K562 (cell line): Measurements from ENCODE around the gene CREB3L4. TPM values are rescaled to one million over a fixed set of nuclear protein-coding genes. Genes with fewer than 3 reads are reported as not detected.

Source experiments
- ATAC-seq: fragments of 200-7000 bp; cut with Tn5 transposase; 3 replicates; pipeline ENCODE4 v1.9.1; 2020; ENCODE audit warnings: moderate library complexity
- BruUV-seq: library from RNA; stranded (reverse); fragments of 400-500 nt; replicated peaks from 2 replicates; lab custom pipeline; 2021; lab: Mats Ljungman, UMichigan
- CTCF ChIA-PET: fragments of 300-600 bp; formaldehyde crosslinking; extraction: SDS; loops from one replicate; lab custom pipeline; 2021; ENCODE audit warnings: low intra/inter-chr PET ratio; lab: Yijun Ruan, JAX
- POLR2A ChIA-PET: fragments of 300-600, 350-650 bp; sonication (Branson Sonifier 250); formaldehyde crosslinking; extraction: SDS; loops from one replicate; lab custom pipeline; 2021; ENCODE audit warnings: antibody characterized with exemption, inconsistent platforms; lab: Yijun Ruan, JAX
- DNase-seq, 4 experiments: peaks; one replicate each; pipeline versions ENCODE4 v3.0.0 to v3.0.0-alpha.2; 2011 to 2018; ENCODE audit warnings: low spot score in 3 of 4, mixed read lengths in 3 of 4; ENCODE audit errors: extremely low read depth in 1 of 4
- FAIRE-seq: peaks from 2 replicates; lab custom pipeline; 2011; peaks lifted over from hg19 to GRCh38; lab: Jason Lieb, UNC
- H2AFZ ChIP-seq: 2 replicates; pipeline ENCODE4 v1.6.0; 2011; ENCODE audit warnings: low read depth, low read length, control low read depth, inconsistent platforms
- H3K27ac ChIP-seq: fragments of 200-600 bp; 3 replicates; pipeline ENCODE4 v1.8.0; 2011; ENCODE audit warnings: low read depth, mild to moderate bottlenecking, control low read depth, inconsistent platforms, low read length, moderate library complexity, mixed read lengths; ENCODE audit errors: extremely low read depth
- H3K27me3 ChIP-seq, 2 experiments: fragments of 300-600 bp in 1 of 2; 2 replicates in 1 of 2; 3 replicates in 1 of 2; pipeline versions ENCODE4 v1.6.0 to v1.8.0; 2011; ENCODE audit warnings: inconsistent platforms in 2 of 2, low read length in 2 of 2, mild to moderate bottlenecking in 1 of 2, mixed read lengths in 1 of 2, moderate library complexity in 1 of 2; ENCODE audit not compliant: control insufficient read depth in 2 of 2, insufficient read depth in 2 of 2
- H3K36me3 ChIP-seq: fragments of 300-600 bp; 3 replicates; pipeline ENCODE4 v1.8.0; 2011; ENCODE audit warnings: mild to moderate bottlenecking, low read length, inconsistent platforms; ENCODE audit not compliant: control insufficient read depth, insufficient read depth
- H3K4me1 ChIP-seq, 2 experiments: fragments of 200-600 bp in 1 of 2; replicated peaks in 1 of 2; 2 replicates in 1 of 2; 3 replicates in 1 of 2; pipeline versions ENCODE4 v1.5.1 to v1.8.0; 2011; ENCODE audit warnings: inconsistent platforms in 2 of 2, low read length in 2 of 2, mild to moderate bottlenecking in 1 of 2, mixed read lengths in 1 of 2, moderate library complexity in 1 of 2; ENCODE audit not compliant: control insufficient read depth in 2 of 2, insufficient read depth in 2 of 2
- H3K4me2 ChIP-seq: 2 replicates; pipeline ENCODE4 v1.6.1; 2011; ENCODE audit warnings: low read length, control low read depth, inconsistent platforms, mixed read lengths; ENCODE audit not compliant: insufficient read depth
- H3K4me3 ChIP-seq: fragments of 200-600 bp; sonication (generic), shearing (Covaris generic); 2 replicates; pipeline ENCODE4 v1.5.1; 2016; ENCODE audit warnings: control low read depth, inconsistent platforms
- H3K79me2 ChIP-seq: fragments of 200-600 bp; 3 replicates; pipeline ENCODE4 v1.8.0; 2011; ENCODE audit warnings: low read length, inconsistent platforms; ENCODE audit not compliant: control insufficient read depth, insufficient read depth
- H3K9ac ChIP-seq, 2 experiments: 2 replicates each; pipeline versions ENCODE4 v1.6.0 to v1.6.1; 2011; ENCODE audit warnings: low read depth in 2 of 2, low read length in 2 of 2, control low read depth in 1 of 2, inconsistent platforms in 1 of 2, mild to moderate bottlenecking in 1 of 2, mixed read lengths in 1 of 2; ENCODE audit not compliant: insufficient read depth in 1 of 2
- H3K9me1 ChIP-seq: one replicate; pipeline ENCODE4 v1.6.0; 2011; ENCODE audit warnings: inconsistent platforms, mild to moderate bottlenecking, low read length, moderate library complexity; ENCODE audit not compliant: control insufficient read depth, insufficient read depth
- H3K9me3 ChIP-seq: replicated peaks from 2 replicates; pipeline ENCODE4 v1.5.1; 2011; ENCODE audit warnings: low read depth, low read length, inconsistent platforms; ENCODE audit not compliant: control insufficient read depth, insufficient read depth
- H4K20me1 ChIP-seq: replicated peaks from 2 replicates; pipeline ENCODE4 v1.6.1; 2011; ENCODE audit warnings: low read length, inconsistent platforms, mixed read lengths; ENCODE audit not compliant: control insufficient read depth, insufficient read depth
- ARNT ChIP-seq, 2 experiments: fragments of 450-650 bp; IDR thresholded peaks; 2 replicates each; pipeline ENCODE4 v1.6.1; 2016; ENCODE audit warnings: mild to moderate bottlenecking in 1 of 2
- CBFA2T3 ChIP-seq: fragments of 450-650 bp; IDR thresholded peaks from 2 replicates; pipeline ENCODE4 v1.6.1; 2017
- HDAC3 ChIP-seq: fragments of 450-650 bp; IDR thresholded peaks from 2 replicates; pipeline ENCODE4 v1.6.1; 2018; ENCODE audit warnings: borderline replicate concordance, mild to moderate bottlenecking, moderate library complexity; ENCODE audit not compliant: partially characterized antibody
- KLF1 ChIP-seq: fragments of 450-650 bp; IDR thresholded peaks from 2 replicates; pipeline ENCODE4 v1.6.1; 2016; ENCODE audit warnings: missing genetic modification characterization, missing compliant biosample characterization
- MNT ChIP-seq, 2 experiments: fragments of 450-650 bp; conservative IDR thresholded peaks; 2 replicates each; pipeline ENCODE4 v1.6.1; 2017; ENCODE audit warnings: mild to moderate bottlenecking in 2 of 2, moderate library complexity in 2 of 2
- RHOXF2B ChIP-seq: fragments of 250-450 bp; sonication (Bioruptor Pico); conservative IDR thresholded peaks from 2 replicates; pipeline ENCODE4 v1.5.1; 2021
- WGBS: fragments of 100-300 bp; shearing (Covaris generic); methylation state at CpG from one replicate; pipeline ENCODE4 v1.1.6; 2016; ENCODE audit warnings: low coverage, mixed read lengths; ENCODE audit not compliant: insufficient coverage; ENCODE audit errors: missing lambda C conversion rate; 5-methylcytosine and 5-hydroxymethylcytosine counted together
- in situ Hi-C: fragments of 300-500 bp; cut with MboI; formaldehyde crosslinking; loops from 4 replicates; pipeline ENCODE4 v1.15.0; 2018; ENCODE audit warnings: inconsistent platforms, mixed read lengths
- intact Hi-C: fragments of 100-400 bp; cut with micrococcal nuclease; formaldehyde crosslinking; loops from 2 replicates; pipeline ENCODE4 v1.14.2; 2022
- polyA plus RNA-seq, 8 experiments: library from polyadenylated mRNA; depleted of rRNA in 4 of 8; stranded (reverse) in 5 of 8; unstranded in 3 of 8; fragments of >200 nt; fragmentation: Nextera tagmentation in 2 of 8; fragmentation: Illumina TruSeq in 1 of 8; extraction: Ambion mirVana in 2 of 8; extraction: Trizol in 1 of 8; gene quantifications; 2 replicates each; pipeline versions ENCODE4 v1.2.1 to v1.2.3, GENCODE V29; 2011 to 2014; ENCODE audit warnings: inconsistent platforms in 1 of 8, missing spikeins in 1 of 8
- total RNA-seq, 7 experiments: library from RNA; depleted of rRNA in 6 of 7; stranded (reverse); fragments of >200 nt in 6 of 7; fragmentation: Illumina TruSeq in 2 of 7; extraction: Trizol in 2 of 7; gene quantifications; 2 replicates each; pipeline versions ENCODE4 v1.2.1 to v1.2.3, GENCODE V29; 2011 to 2021; ENCODE audit warnings: low replicate concordance in 1 of 7
- TF ChIP-seq, protein P1 (sequence below), 2 experiments: fragments of 200-800 bp in 1 of 2; sonication (Bioruptor generic) in 1 of 2; sonication (generic) in 1 of 2; formaldehyde crosslinking in 1 of 2; IDR thresholded peaks in 1 of 2; conservative IDR thresholded peaks in 1 of 2; 2 replicates each; pipeline versions ENCODE4 v1.5.0 to v1.6.1; 2016 to 2020; ENCODE audit warnings: missing compliant biosample characterization in 1 of 2, missing genetic modification characterization in 1 of 2, missing genetic modification reagents in 1 of 2
- TF ChIP-seq, protein P2 (sequence below): fragments of 450-650 bp; formaldehyde crosslinking; IDR thresholded peaks from 2 replicates; pipeline ENCODE4 v1.4.0; 2020; ENCODE audit warnings: mild to moderate bottlenecking, moderate library complexity

Gene CREB3L4
- total and polyA plus RNA-seq, 9 of the 15 experiments (the other 6 are each of a cell fraction or from before 2014, with no cell fraction given) = 9.9 to 18.6 (median 13.9) TPM

DNA sequence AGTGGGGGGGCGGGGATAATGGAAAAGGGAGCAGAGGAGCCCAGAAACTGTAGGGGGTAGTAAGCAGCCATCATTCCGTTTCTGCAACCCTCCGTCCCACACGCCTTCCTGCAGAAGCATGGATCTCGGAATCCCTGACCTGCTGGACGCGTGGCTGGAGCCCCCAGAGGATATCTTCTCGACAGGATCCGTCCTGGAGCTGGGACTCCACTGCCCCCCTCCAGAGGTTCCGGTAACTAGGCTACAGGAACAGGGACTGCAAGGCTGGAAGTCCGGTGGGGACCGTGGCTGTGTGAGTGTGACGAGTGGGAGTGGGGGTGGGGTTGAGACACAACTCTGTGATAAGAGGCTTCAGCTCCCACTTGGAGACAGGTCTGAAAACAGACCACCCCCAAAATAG, 706 bp downstream of the CREB3L4 start (continued):
- TF ChIP-seq, protein P1, sequence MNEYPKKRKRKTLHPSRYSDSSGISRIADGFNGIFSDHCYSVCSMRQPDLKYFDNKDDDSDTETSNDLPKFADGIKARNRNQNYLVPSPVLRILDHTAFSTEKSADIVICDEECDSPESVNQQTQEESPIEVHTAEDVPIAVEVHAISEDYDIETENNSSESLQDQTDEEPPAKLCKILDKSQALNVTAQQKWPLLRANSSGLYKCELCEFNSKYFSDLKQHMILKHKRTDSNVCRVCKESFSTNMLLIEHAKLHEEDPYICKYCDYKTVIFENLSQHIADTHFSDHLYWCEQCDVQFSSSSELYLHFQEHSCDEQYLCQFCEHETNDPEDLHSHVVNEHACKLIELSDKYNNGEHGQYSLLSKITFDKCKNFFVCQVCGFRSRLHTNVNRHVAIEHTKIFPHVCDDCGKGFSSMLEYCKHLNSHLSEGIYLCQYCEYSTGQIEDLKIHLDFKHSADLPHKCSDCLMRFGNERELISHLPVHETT (CRISPR knock-in tag; conservative IDR thresholded peaks at IDR 0.05 in 1 of 2, IDR thresholded peaks at IDR 0.05 in 1 of 2) = 0 out of 4 replicates have a peak, but pooled peaks of 1 of the 2 experiments have one; percentile 29

GRCh38 chr1:153968972-153969371, 1.3 kb downstream of the CREB3L4 start:
- no peak for ATAC-seq
- WGBS = 79% methylated on average over 2 of the region's 2 CpGs

More at GRCh38 chr1:153968972-153969371, 1.3 kb downstream of the CREB3L4 start:
- ChIA-PET POLR2A (interaction anchor here (0.7 to 4.8 kb wide), 5 partner anchors 8 to 76 kb away, joined by 3 to 84 read pairs (median 9); partner anchors contain the start of genes JTB and RPS27), CTCF (no interaction called here)
- Histone ChIP-seq H3K79me2 (peaks cover 31% of the 10 kb centered on the region), H3K9me1 (no peaks in the 10 kb centered on the region), H3K27me3 (no peaks in the 10 kb centered on the region), H3K9me3 (no peaks in the 10 kb centered on the region), H3K4me2 (peak overlapping the region; percentile 87), H2AFZ (no peak overlapping the region), H3K36me3 (peaks cover 10% of the 10 kb centered on the region; the same call in 2 of the 3 replicates), H3K9ac (peak overlapping the region; percentile 41 to 89; a peak in 3 of 4 replicates), H3K4me1 (peaks cover 7 to 13% of the 10 kb centered on the region in 2 experiments; a peak in 4 of 5 replicates), H3K27ac (no peak overlapping the region), H4K20me1 (no peaks in the 10 kb centered on the region), H3K4me3 (peak overlapping the region; percentile 51; the same call in 1 of the 2 replicates)
- no peak for TF ChIP-seq CBFA2T3
- TF ChIP-seq RHOXF2B = no peak
- TF ChIP-seq, protein P2, sequence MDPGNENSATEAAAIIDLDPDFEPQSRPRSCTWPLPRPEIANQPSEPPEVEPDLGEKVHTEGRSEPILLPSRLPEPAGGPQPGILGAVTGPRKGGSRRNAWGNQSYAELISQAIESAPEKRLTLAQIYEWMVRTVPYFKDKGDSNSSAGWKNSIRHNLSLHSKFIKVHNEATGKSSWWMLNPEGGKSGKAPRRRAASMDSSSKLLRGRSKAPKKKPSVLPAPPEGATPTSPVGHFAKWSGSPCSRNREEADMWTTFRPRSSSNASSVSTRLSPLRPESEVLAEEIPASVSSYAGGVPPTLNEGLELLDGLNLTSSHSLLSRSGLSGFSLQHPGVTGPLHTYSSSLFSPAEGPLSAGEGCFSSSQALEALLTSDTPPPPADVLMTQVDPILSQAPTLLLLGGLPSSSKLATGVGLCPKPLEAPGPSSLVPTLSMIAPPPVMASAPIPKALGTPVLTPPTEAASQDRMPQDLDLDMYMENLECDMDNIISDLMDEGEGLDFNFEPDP (CRISPR knock-in tag) = no peak
- TF ChIP-seq MNT (conservative IDR thresholded peaks at IDR 0.05) = no peak
- TF ChIP-seq HDAC3 = no peak
- no peak for TF ChIP-seq ARNT (IDR thresholded peaks at IDR 0.05)
- TF ChIP-seq KLF1 (tag) = no peak
- DNase-seq = no peak
- BruUV-seq = no TSS peak
- FAIRE-seq = no peak
- intact Hi-C loops = loop anchor here (5.0 kb wide), 1 partner anchor 172 kb away; no protein-coding TSS in a partner anchor
- in situ Hi-C loops = no loop called here
